Urinary bladder (tissue), 4 donors: ENCODE results near the gene CSPG5. TPM values are rescaled to one million over a fixed set of nuclear protein-coding genes. Genes with fewer than 3 reads are reported as not detected.

ENCODE experiments used
- DNase-seq: peaks from one replicate; pipeline ENCODE4 v3.0.0-alpha.2; 2015; ENCODE audit errors: extremely low spot score
- H3K27ac ChIP-seq: one replicate; pipeline ENCODE4 v1.5.1; 2013; ENCODE audit warnings: low read depth, mild to moderate bottlenecking, moderate library complexity
- H3K36me3 ChIP-seq: one replicate; pipeline ENCODE4 v1.6.1; 2013; ENCODE audit warnings: mild to moderate bottlenecking, moderate library complexity; ENCODE audit not compliant: insufficient read depth
- H3K4me1 ChIP-seq: one replicate; pipeline ENCODE4 v1.6.1; 2013; ENCODE audit warnings: mild to moderate bottlenecking, moderate library complexity; ENCODE audit not compliant: insufficient read depth
- H3K4me3 ChIP-seq: one replicate; pipeline ENCODE4 v1.5.1; 2013; ENCODE audit warnings: low read depth, low read length
- WGBS: extraction: QIAGEN DNeasy Blood & Tissue Kit; methylation state at CpG from one replicate; pipeline ENCODE4 v1.1.7; 2013; 5-methylcytosine and 5-hydroxymethylcytosine counted together
- polyA plus RNA-seq: library from polyadenylated mRNA; stranded (reverse); fragments of 200-250 nt; gene quantifications from one replicate; pipeline ENCODE4 v1.2.3, GENCODE V29; 2013
- small RNA-seq: library from RNA; depleted of rRNA; stranded (forward); fragments of <200 nt; gene quantifications from one replicate; pipeline ENCODE3, GENCODE V24; 2014
- total RNA-seq: library from RNA; depleted of rRNA; stranded (reverse); fragments of >200 nt; gene quantifications from one replicate; pipeline ENCODE4 v1.2.3, GENCODE V29; 2014
- donor health status: healthy with polysubstance abuse.
- donor health status: healthy.

The CSPG5 gene
- total and polyA plus RNA-seq, 2 donors: 0.35 to 2.9 TPM

DNA sequence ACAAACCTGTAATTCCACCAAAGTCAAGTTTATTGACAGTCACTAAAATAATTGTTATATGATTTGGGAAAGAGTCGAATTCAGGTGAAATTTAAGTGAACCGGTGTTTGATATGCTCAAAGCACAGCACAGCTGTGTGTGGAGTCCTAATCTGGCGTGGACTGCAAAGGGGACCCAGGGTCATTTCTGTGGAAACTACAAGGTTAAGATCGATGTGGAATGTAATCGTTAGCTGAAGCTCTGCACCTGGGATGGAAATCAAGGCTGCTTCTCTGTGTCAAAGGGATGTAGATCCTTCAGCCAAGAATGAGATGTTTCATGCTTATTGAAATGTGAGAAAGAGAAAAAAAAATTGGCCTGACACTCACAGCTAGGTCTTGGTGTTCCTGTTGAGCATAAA is 63.6 kb downstream of the CSPG5 start:
- H3K4me3 ChIP-seq: no peak overlapping the region
- no peaks in the 10 kb centered on the region for H3K4me1 ChIP-seq
- no peak for DNase-seq
- 63% methylated on average over 5 of the region's 5 CpGs for WGBS
- H3K27ac ChIP-seq: no peak overlapping the region
- no peaks in the 10 kb centered on the region for H3K36me3 ChIP-seq

GRCh38 chr3:47513125-47513929 is 65.3 kb downstream of the CSPG5 start, which contains the start of gene ELP6:
TSS of gene ELP6 (minus strand) at chr3:47513712. CDS start at chr3:47513590, 122 bp downstream.
- Histone ChIP-seq H3K27ac (peak within 1 kb of the TSS; percentile 89), H3K36me3 (no peaks in the 10 kb centered on the region), H3K4me1 (no peaks in the 10 kb centered on the region), H3K4me3 (peak within 1 kb of the TSS; percentile 59)
- peak; percentile 94 for DNase-seq
- WGBS: under 1% methylated on average over 71 of the region's 71 CpGs

DNA sequence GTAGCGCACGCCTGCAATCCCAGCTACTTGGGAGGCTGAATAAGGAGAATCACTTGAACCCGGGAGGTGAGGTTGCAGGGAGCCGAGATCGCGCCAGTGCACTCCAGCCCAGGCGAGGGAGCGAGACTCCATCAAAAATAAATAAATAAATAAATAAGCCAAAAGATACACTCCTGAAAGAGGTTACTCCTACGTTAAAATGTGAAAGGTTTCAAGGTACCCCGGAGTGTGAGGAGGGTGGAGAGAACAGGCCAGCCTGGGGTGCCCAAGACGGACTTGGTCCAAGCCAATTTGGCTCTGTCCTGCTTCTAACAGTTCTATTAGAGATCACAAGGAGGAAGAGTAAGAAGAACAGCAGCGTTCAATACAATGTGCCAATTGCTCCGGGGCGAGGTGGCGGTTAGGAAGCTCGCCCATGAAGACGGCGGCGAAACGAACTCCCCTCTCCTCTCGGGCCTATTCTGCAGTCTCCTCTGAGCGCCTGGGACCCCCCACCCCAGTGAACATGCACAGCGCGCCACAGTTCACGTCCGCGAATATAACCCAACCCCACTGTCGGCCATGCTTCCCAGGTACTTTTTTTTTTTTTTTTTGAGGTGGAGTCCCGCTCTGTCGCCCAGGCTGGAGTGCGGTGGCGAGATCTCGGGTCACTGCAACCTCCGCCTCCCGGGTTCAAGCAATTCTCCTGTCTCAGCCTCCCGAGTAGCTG is 66.1 kb downstream of the CSPG5 start:
- 18% methylated on average over 36 of the region's 36 CpGs for WGBS
- Histone ChIP-seq H3K4me3 (peak overlapping the region; percentile 59), H3K4me1 (no peaks in the 10 kb centered on the region), H3K36me3 (no peaks in the 10 kb centered on the region), H3K27ac (no peak overlapping the region)
- no peak for DNase-seq

Small RNAs within 50 kb of the gene (small RNA-seq; reads per million reads assigned to genes)
- gene RN7SL870P: not detected

Other genes starting within 250 kb of the CSPG5 start
- 12.4 TPM for gene PTPN23, start 197.8 kb downstream of the CSPG5 start, total RNA-seq
- 21.4 TPM for gene PTPN23, start 197.8 kb downstream of the CSPG5 start, polyA plus RNA-seq
- gene SCAP, start 102.9 kb downstream of the CSPG5 start, total RNA-seq: 44.5 TPM
- 64.4 TPM for gene SCAP, start 102.9 kb downstream of the CSPG5 start, polyA plus RNA-seq
- 18.9 TPM for gene ELP6, start 65.2 kb downstream of the CSPG5 start, total RNA-seq
- 30.7 TPM for gene ELP6, start 65.2 kb downstream of the CSPG5 start, polyA plus RNA-seq
- gene SMARCC1, start 203.0 kb upstream of the CSPG5 start, total RNA-seq: 58.4 TPM
- 33.3 TPM for gene SMARCC1, start 203.0 kb upstream of the CSPG5 start, polyA plus RNA-seq
- gene DHX30, start 224.3 kb upstream of the CSPG5 start, total RNA-seq: 41.8 TPM
- gene DHX30, start 224.3 kb upstream of the CSPG5 start, polyA plus RNA-seq: 52.0 TPM